ENCODE data around the gene ETNK2. TPM values are rescaled to one million over a fixed set of nuclear protein-coding genes. Genes with fewer than 3 reads are reported as not detected.

The ETNK2 gene
- total RNA-seq, 1 donor from 2014 or later: 8.2 TPM

GRCh38 chr1:204161609-204162493, 10.0 kb upstream of the ETNK2 start:
- peaks cover 2% of the 10 kb centered on the region for H3K36me3 Mint-ChIP-seq (ENCODE audit: low read depth, unreplicated experiment)
- Histone ChIP-seq H3K79me2 (ENCODE audit: insufficient read depth, low read length) (no peaks in the 10 kb centered on the region), H3K4me1 (ENCODE audit: insufficient read depth, low read length) (no peaks in the 10 kb centered on the region), H3K27me3 (ENCODE audit: insufficient read depth, low read length) (peaks cover 7% of the 10 kb centered on the region), H3K4me3 (ENCODE audit: insufficient read depth, low read depth, low read length) (no peak overlapping the region), H3K4me2 (ENCODE audit: low read length) (no peak overlapping the region), H3K9ac (ENCODE audit: low read length) (no peak overlapping the region), H3K36me3 (ENCODE audit: insufficient read depth, low read length) (no peaks in the 10 kb centered on the region), H3K9me3 (ENCODE audit: insufficient read depth, low read depth, low read length) (no peaks in the 10 kb centered on the region), H2AFZ (ENCODE audit: low read depth, low read length) (no peak overlapping the region), H3K27ac (ENCODE audit: low read depth, low read length) (no peak overlapping the region), H4K20me1 (ENCODE audit: insufficient read depth, low read length) (no peaks in the 10 kb centered on the region)
- H3K27me3 Mint-ChIP-seq (ENCODE audit: low read depth, unreplicated experiment): peaks cover 43% of the 10 kb centered on the region
- no peak for DNase-seq (ENCODE audit: low read depth)
- TF ChIP-seq CTCF (IDR thresholded peaks at IDR 0.05; ENCODE audit: insufficient read depth, low read depth, low read length): no peak
- TF ChIP-seq EZH2 (IDR thresholded peaks at IDR 0.05; ENCODE audit: insufficient read depth, low read length): no peak
- no peaks in the 10 kb centered on the region for H3K4me1 Mint-ChIP-seq (ENCODE audit: low read depth, unreplicated experiment)
- no peak for FAIRE-seq
- no peaks in the 10 kb centered on the region for H3K9me3 Mint-ChIP-seq (ENCODE audit: unreplicated experiment)
- no peak overlapping the region for H3K4me3 Mint-ChIP-seq (ENCODE audit: unreplicated experiment)
- H3K27ac Mint-ChIP-seq (ENCODE audit: unreplicated experiment): no peak overlapping the region

GRCh38 chr1:204157962-204158361, 6.1 kb upstream of the ETNK2 start:
- H4K20me1 ChIP-seq (ENCODE audit: insufficient read depth, low read length): no peaks in the 10 kb centered on the region
- no peak overlapping the region for H3K27ac Mint-ChIP-seq (ENCODE audit: unreplicated experiment)
- no peak overlapping the region for H3K4me3 Mint-ChIP-seq (ENCODE audit: unreplicated experiment)
- no peaks in the 10 kb centered on the region for H3K36me3 Mint-ChIP-seq (ENCODE audit: low read depth, unreplicated experiment)
- peaks cover 61% of the 10 kb centered on the region for H3K27me3 Mint-ChIP-seq (ENCODE audit: low read depth, unreplicated experiment)
- no peaks in the 10 kb centered on the region for H3K9me3 ChIP-seq (ENCODE audit: insufficient read depth, low read depth, low read length)
- H3K27ac ChIP-seq (ENCODE audit: low read depth, low read length): no peak overlapping the region
- H3K9me3 Mint-ChIP-seq (ENCODE audit: unreplicated experiment): no peaks in the 10 kb centered on the region
- H3K79me2 ChIP-seq (ENCODE audit: insufficient read depth, low read length): no peaks in the 10 kb centered on the region
- no peak overlapping the region for H3K4me2 ChIP-seq (ENCODE audit: low read length)
- TF ChIP-seq CTCF (IDR thresholded peaks at IDR 0.05; ENCODE audit: insufficient read depth, low read depth, low read length) (no peak), EZH2 (IDR thresholded peaks at IDR 0.05; ENCODE audit: insufficient read depth, low read length) (no peak)
- H3K9ac ChIP-seq (ENCODE audit: low read length): no peak overlapping the region
- H3K27me3 ChIP-seq (ENCODE audit: insufficient read depth, low read length): peaks cover 7% of the 10 kb centered on the region
- no peak overlapping the region for H3K4me3 ChIP-seq (ENCODE audit: insufficient read depth, low read depth, low read length)
- H2AFZ ChIP-seq (ENCODE audit: low read depth, low read length): no peak overlapping the region
- FAIRE-seq (no peak), DNase-seq (ENCODE audit: low read depth) (no peak)
- H3K4me1 ChIP-seq (ENCODE audit: insufficient read depth, low read length): no peaks in the 10 kb centered on the region
- H3K36me3 ChIP-seq (ENCODE audit: insufficient read depth, low read length): no peaks in the 10 kb centered on the region
- H3K4me1 Mint-ChIP-seq (ENCODE audit: low read depth, unreplicated experiment): no peaks in the 10 kb centered on the region

GRCh38 chr1:204155881-204156280, 4.0 kb upstream of the ETNK2 start:
- DNase-seq (ENCODE audit: low read depth) (no peak), FAIRE-seq (no peak)
- Histone ChIP-seq H3K79me2 (ENCODE audit: insufficient read depth, low read length) (no peaks in the 10 kb centered on the region), H3K9ac (ENCODE audit: low read length) (no peak overlapping the region), H3K4me3 (ENCODE audit: insufficient read depth, low read depth, low read length) (no peak overlapping the region), H4K20me1 (ENCODE audit: insufficient read depth, low read length) (no peaks in the 10 kb centered on the region), H2AFZ (ENCODE audit: low read depth, low read length) (no peak overlapping the region), H3K27ac (ENCODE audit: low read depth, low read length) (no peak overlapping the region), H3K27me3 (ENCODE audit: insufficient read depth, low read length) (peaks cover 7% of the 10 kb centered on the region), H3K4me1 (ENCODE audit: insufficient read depth, low read length) (peaks cover 7% of the 10 kb centered on the region), H3K36me3 (ENCODE audit: insufficient read depth, low read length) (no peaks in the 10 kb centered on the region), H3K9me3 (ENCODE audit: insufficient read depth, low read depth, low read length) (no peaks in the 10 kb centered on the region), H3K4me2 (ENCODE audit: low read length) (no peak overlapping the region)
- Mint-ChIP-seq H3K27me3 (ENCODE audit: low read depth, unreplicated experiment) (peaks cover 52% of the 10 kb centered on the region), H3K4me1 (ENCODE audit: low read depth, unreplicated experiment) (no peaks in the 10 kb centered on the region), H3K9me3 (ENCODE audit: unreplicated experiment) (no peaks in the 10 kb centered on the region), H3K4me3 (ENCODE audit: unreplicated experiment) (no peak overlapping the region), H3K27ac (ENCODE audit: unreplicated experiment) (no peak overlapping the region), H3K36me3 (ENCODE audit: low read depth, unreplicated experiment) (no peaks in the 10 kb centered on the region)
- no peak for TF ChIP-seq EZH2 (IDR thresholded peaks at IDR 0.05; ENCODE audit: insufficient read depth, low read length)
- TF ChIP-seq CTCF (IDR thresholded peaks at IDR 0.05; ENCODE audit: insufficient read depth, low read depth, low read length): no peak
